NOMO-1 (cell line): ENCODE data around the gene CARS1.
"Not testable (repeated sequence)": the region's sequence is repeated elsewhere in the genome, so short reads cannot be mapped to it uniquely, and the experiment has no call there.

Experiments used
- DNase-seq, 2 experiments: peaks; one replicate each; lab custom pipeline; 2025; ENCODE audit not compliant: unreplicated experiment in 2 of 2; lab: John Stamatoyannopoulos, UW

Gene CARS1

GRCh38 chr11:3090096-3090901 lies 33.1 kb upstream of the CARS1 start:
- no peak for DNase-seq

- no peak for DNase-seq
These were observed 32.2 kb upstream of the CARS1 start for GRCh38 chr11:3089236-3090061.

- DNase-seq: no peak
These were observed 31.6 kb upstream of the CARS1 start for GRCh38 chr11:3088806-3089205.

GRCh38 chr11:3087821-3088800 lies 30.9 kb upstream of the CARS1 start:
- DNase-seq: no peak

- DNase-seq: no peak
These were observed 30.1 kb upstream of the CARS1 start for GRCh38 chr11:3087373-3087772.

GRCh38 chr11:3086671-3087150 lies 29.5 kb upstream of the CARS1 start:
- no peak for DNase-seq

GRCh38 chr11:3086114-3086513 lies 28.9 kb upstream of the CARS1 start:
- DNase-seq: no peak

GRCh38 chr11:3085052-3085451 lies 27.8 kb upstream of the CARS1 start:
- no peak for DNase-seq

- DNase-seq: no peak
These were observed 26.1 kb upstream of the CARS1 start for GRCh38 chr11:3083321-3083720.

GRCh38 chr11:3081386-3081751 lies 24.1 kb upstream of the CARS1 start:
- no peak for DNase-seq

- DNase-seq: no peak
These were observed 23.6 kb upstream of the CARS1 start for GRCh38 chr11:3080733-3081385.

GRCh38 chr11:3080104-3080503 lies 22.9 kb upstream of the CARS1 start:
- no peak for DNase-seq

- no peak for DNase-seq
These were observed 20.7 kb upstream of the CARS1 start for GRCh38 chr11:3077846-3078440.

- no peak for DNase-seq
These were observed 20.1 kb upstream of the CARS1 start for GRCh38 chr11:3077189-3077836.

- DNase-seq: no peak
These were observed 17.8 kb upstream of the CARS1 start for GRCh38 chr11:3074912-3075589.

- no peak for DNase-seq
These were observed 15.8 kb upstream of the CARS1 start for GRCh38 chr11:3073029-3073435.

- DNase-seq: no peak
These were observed 12.2 kb upstream of the CARS1 start for GRCh38 chr11:3069425-3069824.

- not testable (repeated sequence) for DNase-seq
These were observed 9.1 kb upstream of the CARS1 start for GRCh38 chr11:3066308-3066707.

GRCh38 chr11:3064709-3065108 lies 7.5 kb upstream of the CARS1 start:
- DNase-seq: not testable (repeated sequence)
